Measurements from ENCODE around the gene FBXO21.
"Not testable (repeated sequence)": the region's sequence is repeated elsewhere in the genome, so short reads cannot be mapped to it uniquely, and the experiment has no call there.

The FBXO21 gene

DNA sequence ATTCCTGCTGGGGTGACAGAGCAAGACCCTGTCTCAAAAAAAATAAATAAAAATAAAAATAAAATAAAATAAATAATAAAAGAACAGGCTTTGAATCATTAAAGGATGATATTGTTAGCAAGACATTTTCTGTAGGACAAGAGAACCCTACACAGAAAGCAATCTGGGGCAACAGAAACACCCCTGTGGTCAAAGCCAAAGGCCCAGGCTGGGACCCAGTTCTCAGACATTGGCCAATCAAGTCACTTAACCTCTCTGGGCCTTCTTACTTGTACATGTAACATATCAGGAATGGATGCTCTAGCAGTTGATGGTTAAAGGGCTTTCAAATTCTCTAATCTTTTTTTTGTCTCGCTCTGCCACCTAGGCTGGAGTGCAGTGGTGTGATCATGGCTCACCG is 55.5 kb downstream of the FBXO21 start:
- DNase-seq: no peak

DNA sequence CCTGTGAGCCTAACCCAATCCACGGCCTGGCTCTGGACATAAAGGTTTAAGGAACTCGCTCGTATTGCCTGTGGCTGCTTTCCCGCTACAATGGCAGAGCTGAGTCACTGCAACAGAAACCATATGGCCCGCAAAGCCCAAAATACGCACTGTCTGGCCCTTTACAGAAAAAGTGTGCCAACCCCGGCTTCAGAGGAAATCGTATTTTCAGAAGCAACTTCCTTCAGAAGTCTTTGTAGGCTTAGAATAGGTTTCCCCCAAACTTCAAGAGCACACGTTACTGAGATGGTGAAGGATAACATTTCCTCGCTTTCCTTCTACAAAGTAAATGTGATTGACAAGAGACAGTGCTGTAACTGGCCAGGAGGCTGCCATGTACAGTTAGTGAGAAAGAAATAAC is 56.2 kb downstream of the FBXO21 start:
- peak; percentile 42 for DNase-seq

DNA sequence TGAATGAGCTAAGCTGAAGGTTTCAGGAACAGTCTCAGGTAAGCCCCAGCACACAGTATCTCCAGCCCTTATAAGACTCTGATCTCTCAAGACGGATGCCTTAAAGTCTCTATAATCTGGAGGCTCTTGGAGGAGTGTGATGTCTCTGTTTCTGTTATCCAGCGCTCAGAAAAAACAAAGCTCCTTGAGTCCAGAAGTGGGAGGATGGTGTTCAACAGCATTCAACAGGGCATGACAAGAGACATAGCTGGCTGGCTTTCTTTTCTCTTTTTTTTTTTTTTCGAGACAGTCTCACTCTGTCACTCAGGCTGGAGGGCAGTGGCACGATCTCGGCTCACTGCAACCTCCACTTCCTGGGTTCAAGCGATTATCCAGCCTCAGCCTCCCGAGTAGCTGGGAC is 59.5 kb downstream of the FBXO21 start:
- DNase-seq: no peak

DNA sequence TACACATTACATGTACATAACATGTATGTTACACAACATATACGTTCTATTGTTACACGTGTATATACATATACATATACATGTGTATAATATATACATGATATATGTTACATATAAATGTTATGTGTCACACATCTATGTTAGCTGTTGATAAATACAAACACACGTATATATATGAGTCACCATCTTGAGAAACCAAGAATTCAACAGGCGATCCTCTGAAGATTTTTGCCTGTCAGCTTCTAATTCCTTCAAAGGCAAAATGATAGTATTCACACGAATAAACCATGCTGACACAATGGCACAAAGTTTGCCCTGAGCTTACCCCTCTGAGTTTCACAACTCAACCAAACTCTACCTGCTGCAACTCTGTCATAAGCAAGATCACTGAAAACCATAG is 60.9 kb downstream of the FBXO21 start:
- DNase-seq: no peak

DNA sequence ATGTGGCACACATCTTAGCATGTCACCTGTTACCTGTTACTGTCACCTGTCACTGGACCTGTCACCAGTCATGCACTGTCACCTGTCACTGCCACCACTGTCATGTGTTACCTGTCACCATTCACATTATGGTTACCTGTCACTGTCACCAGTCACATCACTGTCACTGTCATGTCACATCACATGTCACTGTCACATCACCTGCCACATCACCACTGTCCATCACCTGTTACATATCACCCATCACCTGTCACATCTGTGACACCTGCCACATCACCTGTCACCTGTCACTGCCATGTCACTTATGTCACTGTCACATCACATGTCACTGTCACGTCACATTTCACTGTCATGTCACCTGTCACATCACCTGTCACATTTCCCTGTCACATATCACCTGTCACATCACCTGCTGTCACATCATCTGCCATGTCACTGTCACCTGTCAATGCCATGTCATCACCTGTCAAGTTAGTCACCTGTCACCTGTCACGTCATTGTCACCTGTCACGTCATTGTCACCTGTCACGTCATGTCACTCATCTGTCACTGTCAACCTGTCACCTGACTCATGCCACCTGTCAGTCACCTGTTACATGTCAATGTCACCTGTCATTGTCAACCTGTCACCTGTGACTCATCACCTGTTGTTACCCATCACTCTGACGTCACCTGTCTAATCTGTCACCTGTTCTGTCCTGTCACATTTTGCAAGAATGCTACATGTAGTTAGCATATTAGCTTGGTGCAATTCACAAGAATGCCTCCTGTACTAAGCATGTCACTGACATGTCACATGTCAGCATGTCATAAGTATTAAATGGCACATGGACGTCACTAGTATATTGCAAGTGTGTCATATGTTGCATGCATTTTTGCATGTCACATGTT is 62.1 kb downstream of the FBXO21 start:
- no peak for DNase-seq

DNA sequence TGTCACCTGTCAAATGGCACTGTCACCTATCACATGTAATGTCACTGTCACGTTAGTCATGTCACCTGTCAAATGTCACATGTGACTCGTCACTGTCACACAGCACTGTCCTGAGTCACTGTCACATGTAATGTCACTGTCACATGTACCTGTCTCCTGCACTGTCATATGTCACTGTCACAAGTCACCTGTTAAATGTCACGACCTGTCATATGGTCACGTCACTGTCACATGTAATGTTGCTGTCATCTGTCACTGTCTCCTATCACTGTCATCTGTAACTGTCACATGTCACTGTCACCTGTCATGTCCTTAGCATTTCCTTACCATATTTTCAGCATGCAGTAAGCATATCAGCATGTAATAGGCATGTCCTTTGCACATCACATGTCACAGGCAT is 63.9 kb downstream of the FBXO21 start:
- DNase-seq: no peak

DNA sequence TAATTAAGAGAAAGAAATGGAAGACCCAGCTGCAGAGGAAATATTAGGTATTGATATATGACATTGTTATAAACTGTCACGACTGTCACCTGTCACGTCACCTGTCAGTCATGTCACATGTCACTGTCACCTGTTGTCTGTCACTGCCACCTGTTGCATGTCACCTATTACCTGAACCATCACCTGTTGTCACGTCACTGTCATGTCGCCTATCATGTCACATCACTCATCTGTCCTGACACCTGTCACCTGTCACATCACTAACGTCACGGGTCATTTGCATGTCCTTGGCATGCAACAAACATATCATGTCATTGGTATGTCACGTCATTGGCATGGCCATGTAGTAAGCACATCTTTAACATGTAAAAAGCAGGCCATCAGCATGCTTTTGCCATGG is 64.5 kb downstream of the FBXO21 start:
- DNase-seq: no peak

DNA sequence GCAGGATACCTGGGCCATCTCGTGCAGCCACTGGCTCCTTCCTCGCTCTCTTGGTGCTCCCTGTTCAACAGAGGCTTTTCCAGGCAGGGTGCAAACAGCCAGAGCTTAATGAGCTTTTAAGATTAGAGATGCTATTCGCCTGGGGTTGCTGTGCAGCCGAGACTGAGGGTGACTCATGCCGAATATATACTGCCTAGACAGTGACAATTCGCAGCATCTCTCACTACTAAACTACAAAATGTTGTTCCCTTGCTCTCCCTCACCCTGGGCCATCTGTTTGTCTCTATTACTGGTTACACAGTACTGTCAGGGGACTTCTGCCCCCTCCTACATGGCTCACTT is 65.0 kb downstream of the FBXO21 start:
- DNase-seq: no peak

DNA sequence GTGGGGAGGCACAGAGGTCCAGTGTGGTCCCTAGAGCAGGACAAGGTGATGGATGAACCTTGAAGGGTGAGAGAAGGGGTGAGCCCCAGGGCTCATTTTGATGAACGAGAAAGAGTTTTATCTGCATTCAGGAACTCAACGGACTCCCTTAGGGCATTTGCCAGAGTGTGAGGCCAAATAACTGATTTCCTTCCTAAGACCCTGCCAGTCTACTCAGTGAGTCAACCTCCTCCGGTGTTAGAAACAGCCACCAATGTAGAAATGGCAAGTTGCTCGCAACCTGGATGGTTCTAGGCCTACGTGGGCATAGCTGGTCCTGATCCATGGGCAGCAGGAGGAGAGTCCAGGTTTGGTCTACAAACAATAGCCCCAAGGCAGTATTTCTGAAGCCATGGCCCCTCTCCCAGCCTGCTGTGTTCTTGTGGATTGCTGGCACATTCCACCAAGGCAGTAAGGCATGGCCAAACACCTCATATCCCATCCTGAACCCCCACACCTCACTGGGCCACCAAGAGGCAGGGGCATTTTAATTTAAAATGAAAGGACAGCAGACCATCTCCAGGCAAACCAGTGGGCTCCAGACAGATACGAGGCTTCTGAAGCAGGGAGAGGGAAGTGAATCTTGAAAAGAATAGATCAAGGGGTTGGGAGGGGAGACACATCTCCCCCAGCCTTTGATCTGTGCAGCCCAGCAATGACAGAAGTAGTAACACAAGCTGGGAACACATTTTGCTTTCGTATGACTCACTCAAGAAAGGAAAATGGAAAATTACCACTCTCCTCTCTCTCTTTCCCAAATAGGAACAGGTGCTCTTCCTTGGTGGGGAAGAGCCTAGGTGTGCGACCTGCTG is 65.6 kb downstream of the FBXO21 start:
- no peak for DNase-seq

DNA sequence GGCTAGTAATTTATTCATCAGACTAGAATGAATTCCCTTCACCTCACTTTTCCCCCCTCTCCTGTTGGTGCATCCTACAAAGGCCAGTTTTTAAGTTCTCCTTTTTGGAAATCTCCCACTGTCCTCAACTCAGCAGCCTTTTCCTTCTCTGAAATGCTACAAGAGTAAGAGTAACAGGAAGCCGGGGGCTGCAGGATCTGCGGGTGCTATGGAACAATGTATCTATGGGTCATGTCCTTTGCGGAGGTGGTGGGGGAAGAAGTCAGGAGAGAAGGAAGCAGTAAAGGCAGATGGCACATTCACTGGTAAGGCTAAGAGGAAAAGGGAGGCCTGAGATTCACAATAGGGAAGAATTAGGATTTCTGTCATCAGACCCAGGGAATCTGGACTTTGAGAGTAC is 68.8 kb downstream of the FBXO21 start:
- DNase-seq: no peak

DNA sequence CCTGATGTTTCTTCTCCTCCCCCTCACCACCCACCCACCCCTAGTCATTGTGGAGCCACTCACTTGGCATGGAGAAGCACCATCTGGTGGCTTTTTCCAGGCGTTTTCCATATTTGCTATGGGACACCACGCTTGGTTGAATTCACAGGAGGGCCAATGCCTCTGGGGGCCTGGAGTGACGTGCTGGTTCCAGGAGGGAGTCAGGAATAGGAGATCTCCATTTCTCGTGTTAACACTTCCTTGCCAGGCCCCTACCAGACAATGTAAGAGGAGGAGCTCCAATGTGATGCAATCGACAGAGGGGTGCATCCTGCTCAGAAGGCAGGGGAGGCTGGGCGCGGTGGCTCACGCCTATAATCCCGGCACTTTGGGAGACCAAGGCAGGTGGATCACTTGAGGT is 69.5 kb downstream of the FBXO21 start:
- DNase-seq: no peak

DNA sequence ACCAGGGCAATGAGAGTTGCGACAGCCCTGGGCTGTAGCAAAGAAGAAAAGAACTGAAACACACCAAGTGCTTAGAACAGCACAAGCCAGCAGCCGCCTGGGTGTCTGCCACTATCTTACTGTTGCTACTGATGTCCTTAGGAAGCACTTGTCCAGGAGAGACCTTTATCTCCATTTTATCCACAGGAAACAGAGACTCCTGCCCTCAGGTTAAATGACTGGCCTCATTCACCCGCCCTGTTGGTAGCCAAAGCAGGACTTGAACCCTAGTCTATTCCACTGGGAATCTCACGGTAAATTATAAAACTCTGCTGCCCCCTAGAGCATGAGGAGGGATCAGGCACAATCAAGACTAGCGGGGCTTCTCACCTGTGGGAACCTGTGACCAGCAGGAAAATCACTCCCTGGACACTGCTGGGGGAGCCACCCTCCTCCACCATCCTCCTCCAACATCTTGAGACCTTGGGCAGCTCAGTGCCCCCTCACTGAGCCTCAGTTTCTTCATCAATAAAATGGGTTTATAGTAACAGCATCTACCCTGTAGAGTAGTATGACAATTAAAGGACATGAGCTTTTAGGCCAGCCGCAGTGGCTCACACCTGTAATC is 70.6 kb downstream of the FBXO21 start:
- peak; percentile 27 for DNase-seq

DNA sequence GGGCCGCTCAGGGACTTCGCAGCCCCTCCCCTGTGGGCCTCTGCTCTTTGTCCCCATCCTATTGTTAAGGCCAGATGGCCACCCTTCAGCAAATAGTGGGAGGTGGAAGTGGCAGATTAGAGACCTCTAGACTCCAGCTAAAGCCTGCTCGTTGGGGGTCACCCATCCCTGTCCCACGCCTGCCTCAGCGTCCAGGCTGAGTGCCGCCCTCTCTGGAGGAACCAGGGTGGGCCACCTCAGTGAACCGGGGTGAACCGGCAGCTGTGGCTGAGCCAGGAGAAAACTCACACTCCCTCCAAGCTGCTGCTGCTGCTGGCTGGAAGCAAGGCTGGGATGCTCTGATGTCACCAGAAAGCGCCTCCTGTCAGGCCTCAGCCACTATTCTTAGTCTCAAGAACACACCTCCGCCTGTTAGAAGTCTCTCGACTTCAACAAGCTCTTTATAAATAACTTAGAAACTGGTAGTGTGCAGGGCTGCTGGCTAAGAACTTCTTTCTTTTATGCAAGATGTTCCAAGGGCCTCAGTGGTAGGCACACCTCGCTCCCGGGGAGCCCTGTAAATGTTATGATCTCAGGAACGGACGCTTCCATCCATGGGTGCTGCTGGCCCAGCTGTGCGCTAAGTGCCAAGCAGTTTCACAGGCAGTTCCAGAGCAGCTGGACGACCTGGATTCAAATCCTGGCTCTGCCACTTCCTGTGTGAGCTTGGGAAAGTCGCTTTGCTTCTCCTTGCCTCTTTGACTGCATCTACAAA is 71.3 kb downstream of the FBXO21 start:
- no peak for DNase-seq

DNA sequence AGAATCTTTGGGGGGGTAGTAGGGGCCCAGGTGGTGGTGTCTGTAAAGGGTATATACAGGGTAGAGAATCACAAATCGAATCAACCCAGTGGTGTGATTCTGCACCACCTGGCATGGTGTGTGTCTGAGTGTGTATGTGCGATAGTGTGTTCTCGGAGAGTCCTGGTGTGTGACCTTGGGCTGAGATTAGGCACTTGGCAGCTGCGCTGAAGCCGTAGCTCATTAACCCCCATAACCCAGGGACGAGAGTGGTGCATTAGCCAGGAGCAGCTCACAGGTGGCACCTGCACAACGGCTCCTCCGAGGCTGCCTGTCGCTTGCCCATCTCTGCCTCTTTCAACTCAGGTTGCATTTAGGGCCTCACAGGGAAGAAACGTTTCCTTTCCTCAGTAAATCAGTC is 75.5 kb downstream of the FBXO21 start:
- no peak for DNase-seq

DNA sequence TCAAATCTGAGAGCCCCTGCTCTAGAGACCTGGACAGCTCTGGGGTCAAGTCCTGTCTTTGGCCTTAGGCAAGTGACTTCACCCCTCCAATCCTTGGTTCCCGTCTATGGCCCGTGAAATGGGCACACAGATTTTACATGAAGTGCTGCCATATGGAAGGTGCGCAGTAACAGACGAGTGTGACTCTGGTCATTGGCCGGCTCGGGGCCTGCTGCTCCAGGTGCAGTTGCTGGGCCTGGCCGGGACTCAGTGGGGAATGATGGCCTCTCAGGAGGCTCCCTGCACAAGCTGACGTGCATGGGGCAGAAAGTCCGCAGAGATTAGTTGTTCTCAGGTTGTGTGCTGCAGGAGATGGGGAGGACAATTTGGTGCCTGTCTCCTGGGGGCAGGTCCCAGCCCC is 77.0 kb downstream of the FBXO21 start:
- DNase-seq: no peak

DNA sequence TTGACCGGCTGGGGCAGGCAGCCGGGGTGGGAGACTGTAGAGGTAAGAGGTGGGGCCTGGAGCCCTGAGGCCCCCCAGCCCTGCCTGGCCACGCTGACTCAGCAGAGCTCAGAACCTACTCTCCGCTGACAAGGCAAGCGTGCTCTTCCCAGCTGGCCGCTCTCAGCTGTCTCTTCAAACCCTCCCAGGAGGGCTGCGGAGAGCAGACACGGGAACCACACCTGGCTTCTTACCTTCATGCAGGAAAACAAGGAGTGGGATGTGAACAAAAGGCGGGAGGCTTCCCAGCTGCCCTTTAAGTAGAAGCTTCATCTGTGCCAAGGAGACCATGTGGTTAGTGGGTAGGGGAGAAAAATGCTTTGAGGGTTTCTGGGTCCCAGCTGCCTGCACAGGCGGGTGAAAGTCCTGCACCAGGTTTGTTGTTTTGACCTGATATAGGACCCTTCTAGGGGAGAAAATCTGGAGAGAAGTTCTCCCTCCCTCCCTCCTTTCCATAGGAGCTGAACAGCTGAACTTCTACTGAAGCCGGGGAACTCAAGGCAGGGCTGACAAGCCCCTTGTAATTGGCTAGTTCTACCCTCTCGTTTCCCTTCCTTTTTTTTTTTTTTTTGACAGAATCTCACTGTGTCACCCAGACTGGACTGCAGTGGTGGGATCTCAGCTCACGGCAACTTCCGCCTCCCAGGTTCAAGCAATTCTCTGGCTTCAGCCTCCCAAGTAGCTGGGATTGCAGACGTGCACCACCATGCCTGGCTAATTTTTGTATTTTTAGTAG is 78.3 kb downstream of the FBXO21 start:
- no peak for DNase-seq

DNA sequence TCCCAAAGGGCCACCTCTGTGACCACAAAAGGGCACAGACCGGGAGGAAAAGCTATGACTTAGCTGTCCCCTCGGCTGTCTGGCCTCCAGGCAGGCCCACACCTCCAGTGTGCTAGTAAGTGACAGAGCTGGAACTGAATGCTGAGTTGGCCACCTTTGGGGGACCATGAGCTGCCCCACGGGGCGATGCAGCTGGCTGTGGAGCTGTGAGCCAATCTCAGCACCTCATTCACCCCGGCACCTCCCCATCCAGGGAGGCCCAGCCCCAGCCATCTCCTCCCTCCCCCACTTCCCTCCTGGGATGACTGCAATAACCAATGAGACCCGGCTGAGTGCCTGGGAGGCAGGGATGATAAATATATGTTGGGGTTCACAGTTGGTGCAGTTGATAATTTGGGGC is 78.9 kb downstream of the FBXO21 start:
- DNase-seq: no peak

DNA sequence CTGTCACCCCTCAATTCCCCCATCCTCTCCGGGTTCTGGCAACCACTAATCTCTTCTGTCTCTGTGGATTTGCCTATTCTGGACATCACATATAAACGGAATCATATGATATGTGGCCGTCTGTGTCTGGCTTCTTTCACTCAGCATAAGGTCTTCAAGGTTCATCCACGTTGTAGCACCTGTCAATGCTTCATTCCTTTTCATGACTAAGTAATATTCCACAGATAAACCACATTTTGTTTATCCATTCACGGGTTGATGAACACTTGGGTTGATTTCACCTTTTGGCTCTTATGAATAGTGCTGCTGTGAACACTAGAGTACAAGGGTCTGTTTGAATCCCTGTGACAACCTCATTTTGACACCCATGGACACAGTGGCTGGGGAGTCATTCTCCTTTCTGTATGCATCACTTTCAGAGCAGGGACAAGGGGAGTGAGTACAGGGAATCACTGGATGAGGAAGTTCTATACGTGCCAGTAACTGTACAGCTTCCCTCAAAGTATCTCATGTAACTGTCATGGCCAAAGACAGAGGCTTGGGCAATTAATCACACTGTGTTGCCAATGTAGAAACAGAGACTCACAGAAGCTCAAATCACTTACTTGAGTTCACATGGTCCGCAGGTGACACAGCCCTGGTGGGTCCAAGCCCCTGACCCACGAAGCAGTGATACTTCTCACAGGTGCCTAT is 80.2 kb downstream of the FBXO21 start:
- DNase-seq: no peak

DNA sequence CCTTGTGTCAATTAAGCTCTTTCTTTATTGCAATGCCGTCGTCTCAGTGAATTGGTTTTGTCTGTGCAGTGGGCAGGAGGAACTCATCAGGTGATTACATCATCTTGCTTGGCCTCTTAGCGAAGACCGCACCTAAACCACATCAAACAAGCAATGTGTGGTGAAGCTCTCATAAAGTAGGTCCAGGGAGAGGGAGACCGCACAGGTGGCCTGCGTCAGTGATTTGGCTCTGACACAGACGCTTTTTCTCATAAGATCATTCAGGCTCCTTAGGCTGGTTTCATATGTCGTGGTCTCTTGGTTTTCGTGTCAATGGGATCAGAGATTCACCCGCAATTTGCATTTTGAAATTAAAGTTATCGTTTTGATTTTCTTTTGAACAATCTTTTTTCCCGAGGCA is 84.4 kb downstream of the FBXO21 start:
- peak; percentile 38 for DNase-seq

DNA sequence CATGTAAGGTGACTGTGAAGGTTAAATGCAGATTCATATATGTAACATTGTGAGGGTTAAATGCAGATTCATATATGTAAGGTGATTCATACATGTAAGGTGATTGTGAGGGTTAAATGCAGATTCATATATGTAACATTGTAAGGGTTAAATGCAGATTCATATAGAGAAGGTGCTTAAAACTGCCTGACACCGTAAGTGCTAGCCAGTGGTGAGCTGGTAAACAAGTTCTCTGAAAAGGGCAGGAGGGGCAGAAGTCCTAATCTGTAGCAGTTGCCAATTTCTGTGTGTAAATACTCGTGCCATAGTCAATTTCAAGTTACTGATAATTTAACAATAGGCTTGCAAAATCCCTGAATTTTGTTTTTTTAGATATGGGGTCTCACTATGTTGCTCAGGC is 86.3 kb downstream of the FBXO21 start:
- not testable (repeated sequence) for DNase-seq

DNA sequence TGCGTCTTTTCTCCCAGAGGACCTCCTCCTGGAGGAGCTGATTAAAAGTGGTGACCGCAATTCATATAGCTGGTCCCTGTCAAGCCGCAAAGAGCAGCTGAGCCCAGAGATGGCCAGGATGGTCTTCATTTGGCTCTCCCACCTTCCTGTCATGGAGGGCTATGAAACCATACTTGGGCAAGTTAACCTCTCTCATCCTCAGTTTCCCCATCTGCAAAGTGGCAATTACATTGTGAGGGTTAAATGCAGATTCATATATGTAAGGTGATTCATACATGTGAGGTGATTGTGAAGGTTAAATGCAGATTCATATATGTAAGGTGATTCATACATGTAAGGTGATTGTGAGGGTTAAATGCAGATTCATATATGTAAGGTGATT is 87.5 kb downstream of the FBXO21 start:
- no peak for DNase-seq
